Germinal center (tissue), 1 donor: ENCODE results near the gene MSH2.
"Not testable (repeated sequence)": the region's sequence is repeated elsewhere in the genome, so short reads cannot be mapped to it uniquely, and the experiment has no call there.

Source experiments
- DNase-seq: peaks from one replicate; pipeline ENCODE4 v3.0.0; 2012; ENCODE audit warnings: mixed read lengths, low spot score

The MSH2 gene

GRCh38 chr2:47402805-47403608 is at the start of gene MSH2:
MSH2 (plus strand) TSS chr2:47403156; CDS start chr2:47403192, 36 bp downstream.
- peak; percentile 100 for DNase-seq

DNA sequence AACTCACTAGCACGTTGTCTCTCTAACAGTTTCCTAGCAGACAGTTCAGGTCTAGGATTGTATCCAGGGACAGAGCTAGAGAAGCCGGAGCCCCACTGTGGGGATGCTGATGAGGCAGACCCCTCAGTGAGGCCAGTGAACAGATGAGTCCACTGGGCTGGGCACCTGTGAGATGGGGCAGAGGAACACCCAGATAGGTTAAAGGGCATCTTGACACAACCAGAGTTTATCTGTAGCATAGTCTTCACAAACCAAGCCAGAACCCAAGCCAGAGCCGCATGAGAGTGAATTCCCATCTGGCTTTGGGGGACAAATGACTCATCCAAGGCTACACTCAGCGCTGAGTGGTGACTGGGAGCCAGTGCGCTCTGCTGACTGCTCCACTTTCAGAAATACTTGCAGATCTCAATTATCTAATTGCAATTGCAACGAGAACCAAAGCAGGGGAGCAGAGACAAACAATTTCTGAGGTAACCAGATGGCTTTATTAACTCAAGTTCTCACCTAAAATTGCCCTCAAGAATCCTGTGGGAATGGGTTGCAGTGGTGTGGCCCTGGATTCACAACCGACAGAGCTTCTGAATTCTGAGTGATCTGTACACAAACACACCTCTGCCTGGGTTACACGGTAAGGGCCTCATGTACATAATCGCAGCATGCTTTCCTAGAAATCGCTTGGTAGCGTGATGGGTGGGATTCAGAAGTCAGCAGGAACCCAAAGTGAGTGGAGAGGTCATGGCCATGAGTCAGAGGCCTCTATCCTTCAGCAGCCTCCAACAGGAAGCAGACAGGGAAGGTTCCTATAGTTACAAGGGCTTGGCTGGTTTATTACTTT is 48.7 kb upstream of the MSH2 start:
- DNase-seq, result no peak

DNA sequence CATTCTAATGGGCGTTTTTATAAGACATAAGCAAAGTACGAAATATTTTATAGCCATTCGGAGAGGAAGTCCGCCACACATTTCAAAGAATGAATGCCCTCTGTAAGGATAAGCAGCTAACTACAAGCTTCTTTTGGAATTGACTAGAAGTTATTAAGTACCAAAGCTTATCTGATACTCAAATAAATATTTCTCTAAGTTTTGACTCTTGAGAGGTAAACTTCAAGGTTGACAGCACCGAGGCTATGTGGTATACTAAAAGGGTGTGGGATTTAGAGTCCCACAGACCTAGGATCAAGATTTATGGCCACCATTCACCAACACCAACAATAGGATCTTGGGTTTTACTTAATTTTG is 48.1 kb upstream of the MSH2 start:
- DNase-seq, result no peak

GRCh38 chr2:47357483-47357882 is 45.5 kb upstream of the MSH2 start:
- DNase-seq, result no peak

GRCh38 chr2:47359375-47359868 is 43.5 kb upstream of the MSH2 start:
- no peak for DNase-seq

DNA sequence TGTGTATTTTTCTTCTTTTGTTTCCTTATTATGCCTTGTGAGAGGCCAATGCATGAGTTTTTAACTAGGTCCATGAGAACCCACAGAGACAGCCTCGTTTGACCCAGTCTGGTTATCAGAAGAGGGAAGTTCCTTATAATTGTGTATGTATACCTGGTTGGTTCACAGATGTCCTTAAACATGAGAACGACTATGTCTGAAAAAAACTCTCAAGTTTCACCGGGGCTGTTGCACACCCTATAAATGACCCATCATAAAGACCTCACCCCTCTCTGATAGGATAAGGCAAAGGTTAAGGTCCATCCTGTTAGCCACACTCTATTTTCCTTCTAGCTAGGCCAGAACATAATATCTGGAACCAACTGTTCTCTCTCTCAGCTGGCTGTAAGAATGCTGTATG is 42.7 kb upstream of the MSH2 start:
- DNase-seq, result no peak

DNA sequence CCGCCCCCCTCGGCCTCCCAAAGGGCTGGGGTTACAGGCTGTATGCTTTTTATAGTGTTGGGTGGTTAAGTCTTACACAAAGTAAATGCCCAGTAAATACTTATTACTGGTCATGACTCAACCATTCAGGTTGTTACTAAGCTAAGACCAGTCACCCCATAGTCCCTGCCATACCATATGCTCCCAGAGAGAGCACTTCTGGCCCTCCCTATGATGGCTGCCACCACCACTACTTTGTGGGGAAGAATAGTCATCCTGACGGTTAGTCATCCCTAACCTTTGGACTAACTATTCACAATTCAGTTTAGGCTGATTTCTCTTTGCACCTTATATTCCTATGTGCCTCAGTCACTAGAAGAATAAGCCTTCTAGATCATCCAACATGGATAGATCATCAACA is 42.0 kb upstream of the MSH2 start:
- no peak for DNase-seq

- not testable (repeated sequence) for DNase-seq
These were observed 41.3 kb upstream of the MSH2 start for GRCh38 chr2:47361505-47362229.

DNA sequence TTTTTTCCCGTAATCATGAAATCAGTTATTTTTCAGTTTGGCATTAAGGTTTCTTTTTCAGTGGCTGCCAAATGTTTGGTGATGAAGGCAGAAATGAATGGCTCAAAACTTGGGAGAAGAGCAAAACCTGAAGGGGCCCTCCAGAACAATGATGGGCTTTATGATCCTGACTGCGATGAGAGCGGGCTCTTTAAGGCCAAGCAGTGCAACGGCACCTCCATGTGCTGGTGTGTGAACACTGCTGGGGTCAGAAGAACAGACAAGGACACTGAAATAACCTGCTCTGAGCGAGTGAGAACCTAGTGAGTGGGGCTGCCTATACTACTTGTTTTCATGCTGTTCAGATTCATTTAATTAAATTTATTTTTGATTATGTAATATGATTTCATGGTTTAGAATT is 29.2 kb upstream of the MSH2 start:
- DNase-seq, result no peak

DNA sequence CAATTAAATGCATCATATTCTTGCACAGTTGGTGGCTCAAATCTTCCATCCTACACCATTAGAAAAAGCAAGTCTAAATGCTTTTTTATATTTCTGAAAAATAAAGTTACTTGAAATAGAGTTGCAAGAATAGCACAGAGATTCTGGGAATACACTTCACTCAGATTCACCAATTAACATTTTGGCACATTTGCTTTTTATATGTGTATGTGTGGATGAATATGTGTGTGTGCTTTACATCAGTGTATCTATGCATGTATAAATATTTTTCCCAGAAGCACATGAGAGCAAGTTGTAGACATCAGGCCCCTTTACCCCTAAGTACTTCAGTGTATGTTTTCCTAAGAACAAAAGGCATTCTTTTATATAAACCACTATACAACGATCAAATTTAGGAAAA is 27.6 kb upstream of the MSH2 start:
- DNase-seq, result no peak

DNA sequence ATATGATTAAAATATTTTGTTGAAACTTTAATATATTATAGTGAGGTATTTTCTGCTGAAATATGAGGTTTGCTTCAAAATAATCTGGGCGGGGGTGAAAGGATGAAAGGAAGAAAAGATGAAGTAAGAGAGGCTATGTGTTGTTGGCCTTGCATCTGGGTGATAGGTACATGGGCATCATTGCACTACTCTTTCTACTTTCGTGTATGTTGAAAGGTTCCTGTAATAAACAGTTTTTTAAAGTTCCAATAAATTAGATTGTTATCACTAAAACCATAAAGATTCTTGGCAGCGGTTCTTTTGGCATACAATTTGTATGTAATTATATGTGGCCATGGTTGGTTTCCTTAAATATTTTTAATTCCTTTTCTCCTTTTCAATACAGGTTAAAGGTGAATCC is 23.6 kb upstream of the MSH2 start:
- no peak for DNase-seq

- no peak for DNase-seq
These were observed 21.5 kb upstream of the MSH2 start for GRCh38 chr2:47381408-47381807.

GRCh38 chr2:47386551-47386950 is 16.4 kb upstream of the MSH2 start:
- DNase-seq, result no peak

- no peak for DNase-seq
These were observed 14.1 kb upstream of the MSH2 start for GRCh38 chr2:47388888-47389287.

- no peak for DNase-seq
These were observed 13.3 kb upstream of the MSH2 start for GRCh38 chr2:47389692-47390091.

DNA sequence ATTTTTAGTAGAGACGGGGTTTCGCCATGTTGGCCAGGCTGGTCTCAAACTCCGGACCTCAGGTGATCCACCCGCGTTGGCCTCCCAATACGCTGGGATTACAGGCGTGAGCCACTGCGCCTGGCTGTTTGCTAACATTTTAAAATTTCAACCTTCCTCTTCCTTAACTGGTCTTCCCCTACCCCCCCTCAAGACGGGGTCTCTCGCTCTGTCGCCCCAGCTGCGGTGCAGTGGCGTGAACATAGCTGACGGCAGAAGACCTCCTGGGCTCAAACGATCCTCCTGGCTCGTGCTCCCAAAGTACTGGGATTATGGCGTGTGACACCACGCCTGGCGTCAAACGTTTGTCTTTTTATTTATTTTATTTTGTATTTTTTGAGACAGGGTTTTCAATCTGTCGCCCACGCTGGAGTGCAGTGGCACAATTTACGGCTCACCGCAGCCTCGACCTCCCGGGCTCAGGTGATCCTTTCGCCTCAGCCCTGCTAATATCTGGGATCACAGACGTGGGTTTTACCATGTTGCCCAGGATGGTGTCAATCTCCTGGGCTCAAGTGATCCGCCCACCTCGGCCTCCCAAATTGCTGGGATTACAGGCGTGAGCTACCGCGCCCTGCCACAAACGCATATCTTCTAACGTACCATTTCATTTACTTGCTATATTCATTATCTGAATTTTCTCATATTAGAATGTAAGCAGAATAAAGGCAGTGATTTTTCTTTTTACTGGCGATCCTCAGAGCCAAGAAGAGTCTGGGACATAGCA is 984 bp upstream of the MSH2 start:
- DNase-seq, result no peak

GRCh38 chr2:47402555-47402804 is 476 bp upstream of the MSH2 start:
- DNase-seq, result no peak

DNA sequence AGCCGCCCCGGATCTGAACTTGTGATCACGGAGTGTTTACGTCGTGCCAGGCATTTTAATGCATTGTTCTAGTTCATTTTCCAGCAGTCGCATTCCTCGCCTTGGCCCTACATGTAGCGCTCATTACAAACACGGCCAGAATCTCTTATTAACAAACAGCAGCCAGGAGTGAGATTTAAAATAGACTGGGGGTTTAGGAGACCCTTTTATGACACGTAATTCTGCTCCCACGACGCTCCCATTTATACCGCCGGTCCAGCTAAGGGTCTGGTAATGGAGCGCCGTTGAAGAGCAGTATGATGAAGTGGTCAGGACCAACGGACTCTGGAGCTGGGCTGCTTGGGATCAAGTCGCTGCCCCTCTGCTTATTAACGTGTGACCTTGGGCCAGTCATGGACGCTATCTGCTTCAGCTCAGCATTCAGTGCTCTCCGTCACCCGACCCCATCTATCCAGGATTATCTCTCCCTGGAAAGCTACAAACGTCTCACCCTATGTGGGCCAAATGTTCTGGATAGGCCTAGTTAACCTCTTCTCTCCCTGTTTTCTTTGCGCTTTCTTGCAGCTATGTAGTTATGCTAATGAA is 745 bp downstream of the MSH2 start:
- no peak for DNase-seq

DNA sequence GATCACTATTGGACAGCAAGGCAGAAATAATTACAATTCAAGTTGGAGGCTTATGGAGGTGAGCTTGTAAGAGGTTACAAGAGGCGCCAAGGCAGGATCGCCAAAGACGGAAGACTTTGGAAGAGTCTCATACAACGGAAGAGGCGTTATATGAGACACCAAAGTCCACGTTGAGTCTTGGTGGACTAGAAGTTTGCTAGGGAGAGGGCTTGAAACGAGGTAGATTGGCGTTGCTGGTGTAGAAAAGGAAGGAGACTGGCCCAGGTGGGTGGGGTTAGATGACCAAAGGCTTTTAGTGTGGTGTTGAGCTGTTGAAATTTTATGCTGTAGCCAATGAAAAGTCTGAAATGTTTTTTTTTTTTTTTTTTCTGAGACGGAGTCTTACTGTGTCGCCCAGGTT is 1.4 kb downstream of the MSH2 start:
- DNase-seq, result no peak

- DNase-seq, result no peak
These were observed 2.8 kb downstream of the MSH2 start for GRCh38 chr2:47405757-47406156.

DNA sequence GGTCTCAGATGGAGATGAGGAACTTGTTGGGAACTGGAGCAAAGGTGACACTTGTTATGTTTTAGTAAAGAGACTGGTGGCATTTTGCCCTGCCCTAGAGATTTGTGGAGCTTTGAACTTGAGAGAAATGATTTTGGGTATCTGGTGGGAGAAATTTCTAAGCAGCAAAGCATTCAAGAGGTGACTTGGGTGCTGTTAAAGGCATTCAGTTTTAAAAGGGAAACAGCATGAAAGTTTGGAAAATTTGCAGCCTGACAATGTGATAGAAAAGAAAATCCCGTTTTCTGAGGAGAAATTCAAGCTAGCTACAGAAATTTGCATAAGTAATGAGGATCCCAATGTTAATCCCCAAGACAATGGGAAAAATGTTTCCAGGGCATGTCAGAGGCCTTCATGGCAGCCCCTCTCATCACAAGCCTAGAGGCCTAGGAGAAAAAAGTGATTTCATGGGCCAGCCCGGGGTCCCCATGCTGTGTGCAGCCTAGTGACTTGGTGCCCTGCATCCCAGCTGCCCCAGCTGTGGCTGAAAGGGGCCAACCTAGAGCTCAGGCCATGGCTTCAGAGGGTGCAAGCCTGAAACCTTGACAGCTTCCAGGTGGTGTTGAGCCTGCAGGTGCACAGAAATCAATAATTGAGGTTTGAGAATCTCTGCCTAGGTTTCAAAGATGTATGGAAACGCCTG is 3.8 kb downstream of the MSH2 start:
- DNase-seq, result not testable (repeated sequence)
